ENCODE results near the gene CSDE1.

The CSDE1 gene

DNA sequence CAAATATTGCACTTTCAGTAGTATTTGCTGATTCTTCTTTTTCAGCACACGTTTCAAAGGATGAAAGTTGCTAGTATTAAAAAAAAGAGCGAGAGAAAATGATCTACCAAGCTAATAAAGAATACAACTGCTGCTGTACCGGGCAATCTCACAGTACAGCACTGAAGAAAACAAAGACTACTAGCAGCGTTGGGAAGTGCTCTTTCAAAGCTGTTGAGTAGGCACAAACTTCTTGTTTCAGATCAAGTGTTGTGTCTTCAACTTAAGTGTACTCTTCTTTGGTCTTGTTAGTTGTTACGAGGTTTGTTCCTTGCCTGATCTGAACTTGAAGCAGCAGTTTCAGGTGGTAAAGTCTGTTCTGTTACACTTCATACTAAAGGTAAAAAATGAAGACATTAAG, 7.9 kb downstream of the CSDE1 start:
- ChIA-PET POLR2A (ENCODE audit: low non-redundant PET) (no interaction called here), CTCF (no interaction called here)
- no peak overlapping the region for H3K27ac ChIP-seq
- DNase-seq (ENCODE audit: low spot score) = no peak
- TF ChIP-seq, protein P1, sequence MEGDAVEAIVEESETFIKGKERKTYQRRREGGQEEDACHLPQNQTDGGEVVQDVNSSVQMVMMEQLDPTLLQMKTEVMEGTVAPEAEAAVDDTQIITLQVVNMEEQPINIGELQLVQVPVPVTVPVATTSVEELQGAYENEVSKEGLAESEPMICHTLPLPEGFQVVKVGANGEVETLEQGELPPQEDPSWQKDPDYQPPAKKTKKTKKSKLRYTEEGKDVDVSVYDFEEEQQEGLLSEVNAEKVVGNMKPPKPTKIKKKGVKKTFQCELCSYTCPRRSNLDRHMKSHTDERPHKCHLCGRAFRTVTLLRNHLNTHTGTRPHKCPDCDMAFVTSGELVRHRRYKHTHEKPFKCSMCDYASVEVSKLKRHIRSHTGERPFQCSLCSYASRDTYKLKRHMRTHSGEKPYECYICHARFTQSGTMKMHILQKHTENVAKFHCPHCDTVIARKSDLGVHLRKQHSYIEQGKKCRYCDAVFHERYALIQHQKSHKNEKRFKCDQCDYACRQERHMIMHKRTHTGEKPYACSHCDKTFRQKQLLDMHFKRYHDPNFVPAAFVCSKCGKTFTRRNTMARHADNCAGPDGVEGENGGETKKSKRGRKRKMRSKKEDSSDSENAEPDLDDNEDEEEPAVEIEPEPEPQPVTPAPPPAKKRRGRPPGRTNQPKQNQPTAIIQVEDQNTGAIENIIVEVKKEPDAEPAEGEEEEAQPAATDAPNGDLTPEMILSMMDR (conservative IDR thresholded peaks at IDR 0.05; ENCODE audit: low read depth) = no peak

DNA sequence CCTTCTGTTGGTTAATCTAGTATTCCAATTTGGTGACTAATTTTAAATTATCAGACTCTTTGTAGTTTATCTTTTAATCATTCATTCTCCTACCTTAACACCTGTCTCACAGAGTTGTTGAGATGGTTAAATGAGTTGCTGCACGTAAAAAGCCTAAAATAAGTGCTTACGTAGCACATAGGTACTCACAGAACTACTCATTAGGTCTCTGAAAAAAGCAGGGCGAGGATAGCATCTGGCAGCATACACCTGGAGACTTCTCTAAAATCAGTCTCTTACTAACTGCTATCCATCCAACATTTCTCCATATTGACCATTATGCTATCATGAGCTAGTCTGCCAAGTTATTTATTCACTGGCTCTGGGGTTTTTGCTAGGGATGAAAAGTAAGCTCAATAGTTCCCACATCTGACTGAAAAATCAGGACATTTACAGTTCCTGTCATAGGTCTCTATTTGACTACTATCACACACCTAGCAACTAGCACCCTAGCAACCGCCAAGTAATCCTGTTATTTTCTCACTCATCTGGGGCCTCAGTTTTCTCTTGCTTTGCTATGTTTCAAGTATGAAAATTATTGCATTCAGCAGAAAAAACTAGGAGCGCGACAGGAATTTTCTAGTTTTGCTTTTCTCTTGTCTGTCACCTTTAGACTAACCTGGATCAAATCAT, 11.2 kb downstream of the CSDE1 start:
- no peak for DNase-seq (ENCODE audit: low spot score)
- TF ChIP-seq, protein P1 (conservative IDR thresholded peaks at IDR 0.05; ENCODE audit: low read depth) = no peak
- H3K27ac ChIP-seq = no peak overlapping the region
- POLR2A ChIA-PET (ENCODE audit: low non-redundant PET) = no interaction called here
- CTCF ChIA-PET = no interaction called here

DNA sequence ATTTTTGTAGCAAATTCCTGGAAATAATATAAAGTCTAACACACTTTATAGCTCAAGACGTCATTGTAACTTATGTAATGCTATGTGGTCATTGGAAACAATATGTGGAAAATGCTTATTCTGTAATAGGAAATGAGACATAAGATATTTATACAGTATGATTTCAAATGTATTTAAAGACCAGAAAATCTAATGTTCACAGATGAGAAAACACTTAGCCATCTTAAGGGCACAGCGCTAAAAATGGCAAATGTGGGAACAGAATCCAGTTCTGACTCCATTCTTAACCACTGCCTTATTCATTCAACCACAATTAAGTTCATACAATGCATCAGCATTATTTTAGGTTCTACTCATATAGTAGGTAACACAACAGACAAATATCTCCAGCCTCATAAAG, 12.5 kb downstream of the CSDE1 start:
- ChIA-PET POLR2A (ENCODE audit: low non-redundant PET) (no interaction called here), CTCF (interaction anchor here (0.6 to 1.2 kb wide), 4 partner anchors 26 to 1334 kb away, joined by 3 read pairs; no protein-coding TSS in a partner anchor)
- TF ChIP-seq, protein P1 (conservative IDR thresholded peaks at IDR 0.05; ENCODE audit: low read depth) = no peak
- no peak for DNase-seq (ENCODE audit: low spot score)
- no peak overlapping the region for H3K27ac ChIP-seq

DNA sequence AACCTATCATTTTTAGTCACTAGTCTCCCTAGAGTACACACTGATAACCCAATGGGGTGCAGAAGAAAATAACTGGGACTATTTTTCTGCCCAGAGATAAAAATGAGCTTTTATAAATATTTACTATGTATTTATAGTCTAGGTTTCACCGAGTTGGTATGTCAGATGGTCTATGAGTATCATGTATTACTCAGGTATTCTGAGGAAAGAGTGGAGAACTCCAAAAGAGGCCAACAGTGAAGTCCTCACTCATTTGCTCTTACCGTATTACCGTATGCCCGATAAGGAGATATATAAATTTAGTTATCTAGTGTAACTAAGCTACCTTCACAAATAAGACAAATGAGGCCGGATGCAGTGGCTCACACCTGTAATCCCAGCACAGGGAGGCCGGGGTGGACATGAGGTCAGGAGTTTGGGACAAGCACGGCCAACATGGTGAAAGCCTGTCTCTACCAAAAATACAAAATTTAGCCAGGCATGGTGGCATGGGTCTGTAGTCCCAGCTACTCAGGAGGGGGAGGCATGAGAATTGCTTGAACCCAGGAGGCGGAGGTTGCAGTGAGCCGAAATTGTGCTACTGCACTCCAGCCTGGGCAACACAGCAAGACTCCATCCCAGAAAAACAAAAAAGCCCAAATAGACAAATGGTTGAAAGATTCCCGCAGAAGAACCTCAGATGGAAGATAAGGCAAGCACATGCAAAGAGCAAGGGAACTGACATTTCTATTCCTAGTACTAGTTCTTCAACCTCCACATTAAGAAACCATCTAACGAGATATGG, 15.6 kb downstream of the CSDE1 start:
- ChIA-PET POLR2A (ENCODE audit: low non-redundant PET) (no interaction called here), CTCF (no interaction called here)
- no peak overlapping the region for H3K27ac ChIP-seq
- TF ChIP-seq, protein P1 (conservative IDR thresholded peaks at IDR 0.05; ENCODE audit: low read depth) = no peak
- DNase-seq (ENCODE audit: low spot score) = no peak

DNA sequence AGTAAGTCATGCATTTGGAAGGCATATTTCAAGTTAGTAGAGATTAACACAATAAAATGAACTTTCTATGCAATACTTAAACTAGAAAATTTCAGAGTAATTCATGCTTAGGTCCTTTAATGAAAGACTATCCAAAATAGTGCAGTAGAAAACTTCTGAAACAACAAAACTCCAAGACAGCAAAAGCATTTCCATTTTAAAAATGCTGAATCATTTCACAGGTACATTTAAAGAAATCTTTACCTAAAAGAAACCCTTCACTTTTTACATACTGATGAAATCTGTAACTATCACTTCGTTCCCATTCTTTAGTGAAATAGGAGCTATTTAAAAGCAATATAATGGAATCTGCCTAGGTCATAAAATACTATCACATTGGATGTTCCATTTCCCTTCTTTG, 17.5 kb downstream of the CSDE1 start:
- TF ChIP-seq, protein P1 (conservative IDR thresholded peaks at IDR 0.05; ENCODE audit: low read depth) = no peak
- POLR2A ChIA-PET (ENCODE audit: low non-redundant PET) = no interaction called here
- H3K27ac ChIP-seq = no peak overlapping the region

DNA sequence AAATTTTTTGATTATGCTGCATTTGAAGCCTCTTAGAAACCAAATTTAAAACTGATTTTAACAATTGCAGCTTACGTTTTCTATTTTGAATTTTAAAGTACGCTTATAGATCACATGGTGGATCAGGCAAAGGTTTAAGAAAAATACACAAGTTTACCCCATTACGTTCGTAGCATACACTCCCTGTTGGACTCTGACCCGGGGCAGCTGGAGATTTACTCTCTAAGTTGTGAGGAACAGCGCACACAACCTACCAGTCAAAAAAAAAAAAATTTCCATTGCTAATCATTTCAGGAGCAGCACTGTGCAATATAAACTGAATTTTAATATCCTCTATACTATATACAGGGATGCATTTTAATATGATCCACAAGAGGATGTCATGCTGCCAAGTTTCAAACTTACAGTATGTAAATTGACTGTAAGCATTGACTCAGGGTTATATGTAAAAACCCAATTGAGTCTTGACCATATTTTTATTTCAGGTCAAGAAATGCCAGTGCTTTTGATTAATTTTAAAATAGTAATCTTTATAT, 20.4 kb downstream of the CSDE1 start:
- ChIA-PET CTCF (no interaction called here), POLR2A (ENCODE audit: low non-redundant PET) (no interaction called here)
- DNase-seq (ENCODE audit: low spot score) = no peak

More for the DNA sequence above, 17.5 kb downstream of the CSDE1 start:
- no peak for DNase-seq (ENCODE audit: low spot score)
- CTCF ChIA-PET = no interaction called here

More for the DNA sequence above, 20.4 kb downstream of the CSDE1 start:
- H3K27ac ChIP-seq = no peak overlapping the region
- TF ChIP-seq, protein P1 (conservative IDR thresholded peaks at IDR 0.05; ENCODE audit: low read depth) = no peak
